Measurements from ENCODE around the gene SLC8A1.

DNA sequence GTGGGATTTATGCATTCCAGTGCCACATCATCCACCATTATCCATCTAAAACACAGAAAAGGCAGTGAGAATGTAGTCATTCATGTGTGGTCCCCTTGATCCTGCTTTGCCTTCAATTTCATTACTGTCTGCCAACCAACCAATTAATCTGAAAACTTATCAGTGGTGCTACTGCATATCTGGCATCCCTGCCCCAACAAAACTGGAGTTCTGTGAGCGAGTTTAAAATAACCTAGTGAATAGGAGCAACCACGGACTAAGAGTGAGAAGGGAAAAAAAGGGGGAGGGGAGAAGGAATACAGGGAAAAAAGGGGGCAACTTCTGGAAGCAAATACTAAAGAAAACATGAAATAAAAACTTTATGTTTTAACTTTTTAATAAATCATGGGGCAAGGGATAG, 42.2 kb downstream of the SLC8A1 start:
- TF ChIP-seq, protein P1, sequence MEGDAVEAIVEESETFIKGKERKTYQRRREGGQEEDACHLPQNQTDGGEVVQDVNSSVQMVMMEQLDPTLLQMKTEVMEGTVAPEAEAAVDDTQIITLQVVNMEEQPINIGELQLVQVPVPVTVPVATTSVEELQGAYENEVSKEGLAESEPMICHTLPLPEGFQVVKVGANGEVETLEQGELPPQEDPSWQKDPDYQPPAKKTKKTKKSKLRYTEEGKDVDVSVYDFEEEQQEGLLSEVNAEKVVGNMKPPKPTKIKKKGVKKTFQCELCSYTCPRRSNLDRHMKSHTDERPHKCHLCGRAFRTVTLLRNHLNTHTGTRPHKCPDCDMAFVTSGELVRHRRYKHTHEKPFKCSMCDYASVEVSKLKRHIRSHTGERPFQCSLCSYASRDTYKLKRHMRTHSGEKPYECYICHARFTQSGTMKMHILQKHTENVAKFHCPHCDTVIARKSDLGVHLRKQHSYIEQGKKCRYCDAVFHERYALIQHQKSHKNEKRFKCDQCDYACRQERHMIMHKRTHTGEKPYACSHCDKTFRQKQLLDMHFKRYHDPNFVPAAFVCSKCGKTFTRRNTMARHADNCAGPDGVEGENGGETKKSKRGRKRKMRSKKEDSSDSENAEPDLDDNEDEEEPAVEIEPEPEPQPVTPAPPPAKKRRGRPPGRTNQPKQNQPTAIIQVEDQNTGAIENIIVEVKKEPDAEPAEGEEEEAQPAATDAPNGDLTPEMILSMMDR (IDR thresholded peaks at IDR 0.05) = no peak
- no peak for TF ChIP-seq POLR2A (IDR thresholded peaks at IDR 0.05)
